HG02588 (cell line): ENCODE results near the gene TBXAS1.
"Not testable (repeated sequence)": the region's sequence is repeated elsewhere in the genome, so short reads cannot be mapped to it uniquely, and the experiment has no call there.

ENCODE experiments used
- ATAC-seq: cut with Tn5 transposase; IDR thresholded peaks from one replicate; pipeline ENCODE4 v1.9.1; 2021; ENCODE audit warnings: mild to moderate bottlenecking, moderate library complexity; ENCODE audit not compliant: unreplicated experiment

TBXAS1 gene

GRCh38 chr7:139886899-139887298 is 57.8 kb downstream of the TBXAS1 start:
- peak; percentile 55 for ATAC-seq

GRCh38 chr7:139887992-139888481 is 59.0 kb downstream of the TBXAS1 start:
- no peak for ATAC-seq

GRCh38 chr7:139889186-139889871 is 60.3 kb downstream of the TBXAS1 start:
- no peak for ATAC-seq

GRCh38 chr7:139893461-139893860 is 64.4 kb downstream of the TBXAS1 start:
- no peak for ATAC-seq

- peak; percentile 88 for ATAC-seq
Measured at GRCh38 chr7:139893999-139894398, 64.9 kb downstream of the TBXAS1 start.

GRCh38 chr7:139895141-139895829 is 66.2 kb downstream of the TBXAS1 start:
- ATAC-seq: no peak

GRCh38 chr7:139896288-139896687 is 67.2 kb downstream of the TBXAS1 start:
- ATAC-seq: no peak

- no peak for ATAC-seq
Measured at GRCh38 chr7:139896831-139897230, 67.8 kb downstream of the TBXAS1 start.

GRCh38 chr7:139897422-139898090 is 68.5 kb downstream of the TBXAS1 start:
- ATAC-seq: no peak

GRCh38 chr7:139898483-139898882 is 69.4 kb downstream of the TBXAS1 start:
- no peak for ATAC-seq

GRCh38 chr7:139899328-139899955 is 70.4 kb downstream of the TBXAS1 start:
- ATAC-seq: no peak

- ATAC-seq: no peak
Measured at GRCh38 chr7:139900326-139900725, 71.3 kb downstream of the TBXAS1 start.

GRCh38 chr7:139901056-139901795 is 72.2 kb downstream of the TBXAS1 start:
- ATAC-seq: no peak

- ATAC-seq: no peak
Measured at GRCh38 chr7:139901901-139902300, 72.8 kb downstream of the TBXAS1 start.

- no peak for ATAC-seq
Measured at GRCh38 chr7:139902436-139903102, 73.5 kb downstream of the TBXAS1 start.

- ATAC-seq: not testable (repeated sequence)
Measured at GRCh38 chr7:139903103-139903477, 74.0 kb downstream of the TBXAS1 start.

GRCh38 chr7:139906879-139907278 is 77.8 kb downstream of the TBXAS1 start:
- ATAC-seq: no peak

GRCh38 chr7:139908792-139909191 is 79.7 kb downstream of the TBXAS1 start:
- ATAC-seq: no peak

GRCh38 chr7:139909379-139910050 is 80.5 kb downstream of the TBXAS1 start:
- ATAC-seq: no peak
